Measurements from ENCODE around the gene SHCBP1.

DNA sequence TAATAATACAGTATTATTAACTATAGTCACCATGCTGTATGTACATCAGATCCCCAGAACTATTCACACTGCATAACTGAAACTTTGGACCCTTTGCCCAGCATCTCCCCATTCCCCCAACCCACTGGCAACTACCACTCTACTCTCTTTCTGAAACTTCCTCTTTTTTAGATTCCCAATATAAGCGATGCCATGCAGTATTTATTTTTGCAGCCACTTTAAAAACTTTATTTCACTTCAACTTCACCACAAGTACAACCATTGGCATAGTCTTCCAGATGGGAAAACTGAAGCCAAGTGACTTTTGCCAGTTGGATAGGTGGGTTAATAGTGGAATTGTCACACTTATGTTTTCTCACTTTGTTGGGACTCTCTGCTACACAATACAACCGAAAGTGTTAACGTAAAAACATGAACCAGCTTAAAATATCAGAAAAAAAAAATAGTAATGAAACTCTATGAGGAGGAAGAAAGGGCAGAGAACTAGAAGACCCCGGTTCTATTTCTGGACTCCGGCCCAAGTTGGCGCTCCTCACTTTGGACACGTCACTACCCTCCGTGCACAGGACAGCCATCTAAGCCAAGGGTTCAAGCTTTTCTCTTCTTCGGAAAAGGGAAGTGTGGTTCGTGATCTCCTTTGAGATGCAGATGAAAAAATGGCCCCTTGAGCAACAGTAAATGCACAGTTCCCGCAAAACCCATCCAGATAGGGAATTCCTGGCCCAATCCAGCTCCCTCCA lies 743 bp downstream of the SHCBP1 start:
- TF ChIP-seq, protein P1, sequence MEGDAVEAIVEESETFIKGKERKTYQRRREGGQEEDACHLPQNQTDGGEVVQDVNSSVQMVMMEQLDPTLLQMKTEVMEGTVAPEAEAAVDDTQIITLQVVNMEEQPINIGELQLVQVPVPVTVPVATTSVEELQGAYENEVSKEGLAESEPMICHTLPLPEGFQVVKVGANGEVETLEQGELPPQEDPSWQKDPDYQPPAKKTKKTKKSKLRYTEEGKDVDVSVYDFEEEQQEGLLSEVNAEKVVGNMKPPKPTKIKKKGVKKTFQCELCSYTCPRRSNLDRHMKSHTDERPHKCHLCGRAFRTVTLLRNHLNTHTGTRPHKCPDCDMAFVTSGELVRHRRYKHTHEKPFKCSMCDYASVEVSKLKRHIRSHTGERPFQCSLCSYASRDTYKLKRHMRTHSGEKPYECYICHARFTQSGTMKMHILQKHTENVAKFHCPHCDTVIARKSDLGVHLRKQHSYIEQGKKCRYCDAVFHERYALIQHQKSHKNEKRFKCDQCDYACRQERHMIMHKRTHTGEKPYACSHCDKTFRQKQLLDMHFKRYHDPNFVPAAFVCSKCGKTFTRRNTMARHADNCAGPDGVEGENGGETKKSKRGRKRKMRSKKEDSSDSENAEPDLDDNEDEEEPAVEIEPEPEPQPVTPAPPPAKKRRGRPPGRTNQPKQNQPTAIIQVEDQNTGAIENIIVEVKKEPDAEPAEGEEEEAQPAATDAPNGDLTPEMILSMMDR (IDR thresholded peaks at IDR 0.05), result no peak
- no peak for TF ChIP-seq POLR2A (IDR thresholded peaks at IDR 0.05)

Data from Peyer's patch (tissue), 4 donors.